Heart left ventricle (tissue), 16 donors: Measurements from ENCODE around the gene GTF2A1. TPM values are rescaled to one million over a fixed set of nuclear protein-coding genes. Genes with fewer than 3 reads are reported as not detected.

ENCODE experiments used
- ATAC-seq, 4 donors: fragments of 200-7000 bp; cut with Tn5 transposase; one replicate each; pipeline ENCODE4 v1.9.1; 2020 to 2022; ENCODE audit warnings: moderate library complexity in 4 of 4, mild to moderate bottlenecking in 3 of 4, moderate number of reproducible peaks in 1 of 4
- DNase-seq, 5 donors: peaks; one replicate each; pipeline ENCODE4 v3.0.0-alpha.2; 2020
- H3K27ac ChIP-seq, 12 donors: fragments of 200-600 bp; sonication (generic) in 4 of 12; one replicate each; pipeline versions ENCODE4 v1.5.0 to v1.8.0; 2016 to 2022; ENCODE audit warnings: mild to moderate bottlenecking in 2 of 12
- H3K27me3 ChIP-seq, 9 donors: fragments of 200-600 bp; sonication (generic) in 2 of 9; one replicate each; pipeline versions ENCODE4 v1.5.1 to v1.8.0; 2016 to 2022; ENCODE audit warnings: mild to moderate bottlenecking in 3 of 9
- H3K36me3 ChIP-seq, 9 donors: fragments of 200-600 bp; sonication (generic) in 2 of 9; one replicate each; pipeline versions ENCODE4 v1.5.0 to v1.8.0; 2018 to 2022; ENCODE audit warnings: mild to moderate bottlenecking in 2 of 9
- H3K4me1 ChIP-seq, 12 donors: fragments of 200-600 bp; sonication (generic) in 4 of 12; one replicate each; pipeline versions ENCODE4 v1.5.0 to v1.8.0; 2016 to 2022; ENCODE audit warnings: mild to moderate bottlenecking in 3 of 12
- H3K4me3 ChIP-seq, 12 donors: fragments of 200-600 bp; sonication (generic) in 4 of 12; one replicate each; pipeline versions ENCODE4 v1.5.0 to v1.8.0; 2017 to 2022; ENCODE audit warnings: mild to moderate bottlenecking in 9 of 12, moderate library complexity in 4 of 12
- H3K9me3 ChIP-seq, 12 donors: fragments of 200-600 bp; sonication (generic) in 4 of 12; one replicate each; pipeline versions ENCODE4 v1.5.0 to v1.8.0; 2016 to 2022; ENCODE audit warnings: mild to moderate bottlenecking in 1 of 12
- POLR2A ChIP-seq, 2 donors: fragments of 450-650 bp; IDR thresholded peaks; one replicate each; pipeline ENCODE4 v1.6.1; 2017; ENCODE audit warnings: antibody characterized with exemption in 2 of 2, mild to moderate bottlenecking in 2 of 2, moderate library complexity in 2 of 2
- WGBS, 4 donors: extraction: QIAGEN DNeasy Blood & Tissue Kit in 2 of 4; methylation state at CpG; one replicate each; pipeline versions ENCODE4 v1.1.5 to v1.1.7; 2013 to 2018; 5-methylcytosine and 5-hydroxymethylcytosine counted together
- intact Hi-C, 10 donors: fragments of 100-400 bp; cut with DNase I; formaldehyde crosslinking; loops; one replicate each; pipeline versions ENCODE4 v1.11.1 to v1.14.2; 2022
- polyA plus RNA-seq, 2 donors: library from polyadenylated mRNA; stranded (reverse); fragments of 200-250 nt; gene quantifications; one replicate each; pipeline ENCODE4 v1.2.3, GENCODE V29; 2013
- total RNA-seq, 9 donors: library from RNA; depleted of rRNA in 2 of 9; stranded (reverse); fragments of >200 nt in 2 of 9; fragmentation: NEBNext Ultra II Directional in 3 of 9; extraction: Animal tissue kit (Norgen Biotek cat#: 25700) in 3 of 9; gene quantifications; one replicate each; pipeline versions ENCODE4 v1.1.0 to v1.2.4, GENCODE V29; 2016 to 2023
- TF ChIP-seq, protein P1 (sequence below), 12 donors: fragments of 200-600 bp; sonication (generic) in 4 of 12; IDR thresholded peaks; one replicate each; pipeline versions ENCODE4 v1.5.0 to v1.8.0; 2018 to 2022; ENCODE audit warnings: antibody characterized with exemption in 12 of 12, mild to moderate bottlenecking in 5 of 12
- donor health status: ischemic (EF 13 %, LVEDD 7.1; RV severe dilation, severe dysfunction).
- donor health status: healthy with polysubstance abuse.
- donor health status: DM: no; HTN: yes; CAD: no.
- donor health status: DM: no; HTN: no; CAD: no.
- donor health status: ischemic (EF 25% LVEDD 6.9; RV normal size, moderate dysfunction).
- donor health status: ischemic (EF 25% LVEDD 5.7; RV mildly dilated, moderate dysfunction).
- donor health status: healthy.
- donor health status: DM: yes; HTN: yes; CAD: no.
- donor health status: ischemic (EF 35%, LVEDD 5.7; RV mildly dilated, moderate dysfunction).
- donor health status: nonischemic (EF 11% LVEDD 7.7; RV severe dilation, severe dysfunction).
- donor health status: DM: yes; HTN: yes; CAD: no.
- donor health status: PGD.
- donor health status: ischemic (EF 29% LVEDD 5.4; RV normal size, mild dysfunction).
- donor health status: nonischemic (EF 23%, LVEDD 6.1; RV moderate dilation, normal function).

Gene GTF2A1
- total and polyA plus RNA-seq, 11 donors, result 3.4 to 31.3 (median 19.7) TPM

- Histone ChIP-seq H3K36me3 (no peaks in the 10 kb centered on the region), H3K4me3 (no peak overlapping the region), H3K27ac (no peak overlapping the region), H3K9me3 (no peaks in the 10 kb centered on the region), H3K27me3 (no peaks in the 10 kb centered on the region), H3K4me1 (no peaks in the 10 kb centered on the region)
- intact Hi-C loops, result no loop called here
- 59 to 65% (median 63%) methylated on average over 3 of the region's 3 CpGs for WGBS, 4 donors
- no peak for DNase-seq
- TF ChIP-seq, protein P1, sequence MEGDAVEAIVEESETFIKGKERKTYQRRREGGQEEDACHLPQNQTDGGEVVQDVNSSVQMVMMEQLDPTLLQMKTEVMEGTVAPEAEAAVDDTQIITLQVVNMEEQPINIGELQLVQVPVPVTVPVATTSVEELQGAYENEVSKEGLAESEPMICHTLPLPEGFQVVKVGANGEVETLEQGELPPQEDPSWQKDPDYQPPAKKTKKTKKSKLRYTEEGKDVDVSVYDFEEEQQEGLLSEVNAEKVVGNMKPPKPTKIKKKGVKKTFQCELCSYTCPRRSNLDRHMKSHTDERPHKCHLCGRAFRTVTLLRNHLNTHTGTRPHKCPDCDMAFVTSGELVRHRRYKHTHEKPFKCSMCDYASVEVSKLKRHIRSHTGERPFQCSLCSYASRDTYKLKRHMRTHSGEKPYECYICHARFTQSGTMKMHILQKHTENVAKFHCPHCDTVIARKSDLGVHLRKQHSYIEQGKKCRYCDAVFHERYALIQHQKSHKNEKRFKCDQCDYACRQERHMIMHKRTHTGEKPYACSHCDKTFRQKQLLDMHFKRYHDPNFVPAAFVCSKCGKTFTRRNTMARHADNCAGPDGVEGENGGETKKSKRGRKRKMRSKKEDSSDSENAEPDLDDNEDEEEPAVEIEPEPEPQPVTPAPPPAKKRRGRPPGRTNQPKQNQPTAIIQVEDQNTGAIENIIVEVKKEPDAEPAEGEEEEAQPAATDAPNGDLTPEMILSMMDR (IDR thresholded peaks at IDR 0.05), result no peak
- no peak for TF ChIP-seq POLR2A (IDR thresholded peaks at IDR 0.05)
- ATAC-seq, result no peak
Measured at GRCh38 chr14:81261176-81261575, 40.4 kb upstream of the GTF2A1 start.

DNA sequence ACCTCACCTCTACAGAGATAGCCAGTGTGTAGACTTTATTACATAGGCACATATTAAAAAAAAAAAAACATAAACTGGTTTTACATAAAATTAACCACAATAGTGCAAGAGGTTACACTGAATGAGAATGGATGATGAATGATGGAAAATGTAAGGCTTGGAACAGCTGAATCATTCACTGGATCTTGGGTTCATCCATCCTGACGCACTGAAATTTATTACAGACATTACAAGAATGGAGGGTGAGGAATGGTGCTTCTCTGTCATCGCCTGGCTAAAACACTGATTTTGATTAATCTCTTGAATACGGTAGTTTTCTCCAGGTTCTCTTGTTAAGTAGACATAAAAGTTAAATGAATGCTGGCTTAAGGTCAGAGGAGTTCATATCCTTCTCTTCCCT, 40.0 kb upstream of the GTF2A1 start:
- Histone ChIP-seq H3K27me3 (no peaks in the 10 kb centered on the region), H3K4me3 (no peak overlapping the region), H3K9me3 (no peaks in the 10 kb centered on the region), H3K27ac (no peak overlapping the region), H3K36me3 (no peaks in the 10 kb centered on the region), H3K4me1 (no peaks in the 10 kb centered on the region)
- WGBS, 4 donors, result 87 to 91% (median 90%) methylated on average over 3 of the region's 3 CpGs
- no peak for TF ChIP-seq POLR2A (IDR thresholded peaks at IDR 0.05)
- TF ChIP-seq, protein P1 (IDR thresholded peaks at IDR 0.05), result no peak
- intact Hi-C loops, result no loop called here
- no peak for DNase-seq
- ATAC-seq, result no peak

- no peak overlapping the region for H3K4me3 ChIP-seq
- H3K27ac ChIP-seq, result no peak overlapping the region
- ATAC-seq (no peak), DNase-seq (no peak)
- WGBS, 4 donors, result 66 to 84% (median 78%) methylated on average over 2 of the region's 2 CpGs
- intact Hi-C loops, result no loop called here
- no peaks in the 10 kb centered on the region for H3K9me3 ChIP-seq
- no peaks in the 10 kb centered on the region for H3K36me3 ChIP-seq
- H3K27me3 ChIP-seq, result peaks cover 0 to 4% (median 0%) of the 10 kb centered on the region in 9 donors
- H3K4me1 ChIP-seq, result no peaks in the 10 kb centered on the region
- TF ChIP-seq, protein P1 (IDR thresholded peaks at IDR 0.05), result no peak
- no peak for TF ChIP-seq POLR2A (IDR thresholded peaks at IDR 0.05)
Measured at GRCh38 chr14:81256289-81256960, 35.7 kb upstream of the GTF2A1 start.

GRCh38 chr14:81252278-81252677, 31.5 kb upstream of the GTF2A1 start:
- no peaks in the 10 kb centered on the region for H3K4me1 ChIP-seq
- H3K27me3 ChIP-seq, result peaks cover 0 to 4% (median 0%) of the 10 kb centered on the region in 9 donors
- H3K4me3 ChIP-seq, result no peak overlapping the region
- no peaks in the 10 kb centered on the region for H3K36me3 ChIP-seq
- TF ChIP-seq POLR2A (IDR thresholded peaks at IDR 0.05), result no peak
- TF ChIP-seq, protein P1 (IDR thresholded peaks at IDR 0.05), result no peak
- ATAC-seq (no peak), DNase-seq (no peak)
- H3K27ac ChIP-seq, result no peak overlapping the region
- intact Hi-C loops, result no loop called here
- 75 to 87% (median 82%) methylated on average over 1 of the region's 1 CpG for WGBS, 4 donors
- no peaks in the 10 kb centered on the region for H3K9me3 ChIP-seq
